ENCODE data around the gene PTPN4. TPM values are rescaled to one million over a fixed set of nuclear protein-coding genes. Genes with fewer than 3 reads are reported as not detected.

The PTPN4 gene
- total RNA-seq, 1 experiment from 2014 or later: 80.5 TPM

GRCh38 chr2:119723186-119723585 lies 36.5 kb upstream of the PTPN4 start:
- no peak overlapping the region for H3K18ac ChIP-seq (ENCODE audit: insufficient read length, low read depth, low read length)
- no peak overlapping the region for H4K8ac ChIP-seq (replicated peaks; ENCODE audit: insufficient read length, low read depth, low read length)
- H3K27ac Mint-ChIP-seq: no peak overlapping the region
- no peak overlapping the region for H3K56ac ChIP-seq (ENCODE audit: insufficient read length, low read depth, low read length)
- no peak overlapping the region for H2BK120ac ChIP-seq (ENCODE audit: low read depth, low read length, poor library complexity, severe bottlenecking)
- H2AFZ ChIP-seq (ENCODE audit: low read length): no peak overlapping the region
- H3K27ac ChIP-seq (ENCODE audit: insufficient read length, low read depth, low read length): no peak overlapping the region
- H3K9me3 ChIP-seq (ENCODE audit: control insufficient read depth, low read depth, low read length): no peaks in the 10 kb centered on the region
- H2BK15ac ChIP-seq (ENCODE audit: low read depth, low read length): no peak overlapping the region
- H2AK5ac ChIP-seq (ENCODE audit: insufficient read length, low read length): no peak overlapping the region
- no peak overlapping the region for H3K4me2 ChIP-seq (ENCODE audit: insufficient read depth, insufficient read length, low read length)
- no peak overlapping the region for H3T11ph ChIP-seq (ENCODE audit: low read length)
- DNase-seq: no peak
- no CpG with 5 or more reads among the region's 8 CpGs for whole genome bisulfite sequencing (ENCODE audit: extremely low coverage, insufficient read length, low lambda C conversion rate)
- H3K4me3 Mint-ChIP-seq: no peak overlapping the region
- H2BK5ac ChIP-seq (ENCODE audit: insufficient read length, low read length): no peak overlapping the region
- H3K4me1 Mint-ChIP-seq: peaks cover 3 to 8% of the 10 kb centered on the region in 2 experiments
- no peak overlapping the region for H3K4ac ChIP-seq (ENCODE audit: low read depth, low read length)
- H4K20me1 ChIP-seq (ENCODE audit: control insufficient read depth, insufficient read depth, insufficient read length): no peaks in the 10 kb centered on the region
- H3K14ac ChIP-seq (ENCODE audit: insufficient read depth, low read length): no peak overlapping the region
- H4K5ac ChIP-seq (ENCODE audit: insufficient read length, low read depth, low read length): no peak overlapping the region
- peaks cover 0 to 4% (median 0%) of the 10 kb centered on the region in 3 experiments; a peak in 2 of 7 replicates for H3K36me3 Mint-ChIP-seq (ENCODE audit: insufficient read depth in 1 of 3, low read depth in 3 of 3)
- no peaks in the 10 kb centered on the region for H3K23me2 ChIP-seq (ENCODE audit: insufficient read length, low read depth, low read length, poor library complexity, severe bottlenecking)
- no peaks in the 10 kb centered on the region; the same call in 1 of the 2 replicates for H3K27me3 ChIP-seq (ENCODE audit: insufficient read depth, low read length)
- no peak overlapping the region for H4K91ac ChIP-seq (ENCODE audit: insufficient read length, low read depth, low read length)
- peaks cover 0 to 3% of the 10 kb centered on the region in 2 experiments; a peak in 2 of 5 replicates for H3K9me3 Mint-ChIP-seq
- H3K9ac ChIP-seq (ENCODE audit: extremely low read depth, insufficient read length, low read length): no peak overlapping the region
- no peaks in the 10 kb centered on the region for H3K79me2 ChIP-seq (ENCODE audit: insufficient read depth, low read length)
- no peak overlapping the region for H2BK20ac ChIP-seq (ENCODE audit: low read depth, low read length, poor library complexity, severe bottlenecking)
- H3K23ac ChIP-seq (ENCODE audit: insufficient read length, low read depth, low read length): no peak overlapping the region
- peaks cover 1% of the 10 kb centered on the region; the same call in 1 of the 2 replicates for H3K27me3 Mint-ChIP-seq (ENCODE audit: low read depth)
- TF ChIP-seq, protein P1, sequence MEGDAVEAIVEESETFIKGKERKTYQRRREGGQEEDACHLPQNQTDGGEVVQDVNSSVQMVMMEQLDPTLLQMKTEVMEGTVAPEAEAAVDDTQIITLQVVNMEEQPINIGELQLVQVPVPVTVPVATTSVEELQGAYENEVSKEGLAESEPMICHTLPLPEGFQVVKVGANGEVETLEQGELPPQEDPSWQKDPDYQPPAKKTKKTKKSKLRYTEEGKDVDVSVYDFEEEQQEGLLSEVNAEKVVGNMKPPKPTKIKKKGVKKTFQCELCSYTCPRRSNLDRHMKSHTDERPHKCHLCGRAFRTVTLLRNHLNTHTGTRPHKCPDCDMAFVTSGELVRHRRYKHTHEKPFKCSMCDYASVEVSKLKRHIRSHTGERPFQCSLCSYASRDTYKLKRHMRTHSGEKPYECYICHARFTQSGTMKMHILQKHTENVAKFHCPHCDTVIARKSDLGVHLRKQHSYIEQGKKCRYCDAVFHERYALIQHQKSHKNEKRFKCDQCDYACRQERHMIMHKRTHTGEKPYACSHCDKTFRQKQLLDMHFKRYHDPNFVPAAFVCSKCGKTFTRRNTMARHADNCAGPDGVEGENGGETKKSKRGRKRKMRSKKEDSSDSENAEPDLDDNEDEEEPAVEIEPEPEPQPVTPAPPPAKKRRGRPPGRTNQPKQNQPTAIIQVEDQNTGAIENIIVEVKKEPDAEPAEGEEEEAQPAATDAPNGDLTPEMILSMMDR (conservative IDR thresholded peaks at IDR 0.05): no peak
- H2BK12ac ChIP-seq (ENCODE audit: insufficient read length, low read depth, low read length): no peak overlapping the region
- no peaks in the 10 kb centered on the region for H3K4me1 ChIP-seq (ENCODE audit: insufficient read depth, low read length)
- no peaks in the 10 kb centered on the region for H3K79me1 ChIP-seq (ENCODE audit: insufficient read depth, low read depth, low read length, poor library complexity, severe bottlenecking)
